Suprapubic skin (tissue), 3 donors: ENCODE data around the gene CLSTN3.

Experiments used
- POLR2A ChIP-seq, 2 donors: fragments of 450-650 bp; IDR thresholded peaks; one replicate each; pipeline ENCODE4 v1.6.1; 2017; ENCODE audit warnings: antibody characterized with exemption in 2 of 2, mild to moderate bottlenecking in 2 of 2, moderate library complexity in 2 of 2
- TF ChIP-seq, protein P1 (sequence below), 2 donors: fragments of 200-600 bp in 1 of 2; fragments of 450-650 bp in 1 of 2; sonication (generic) in 1 of 2; IDR thresholded peaks; one replicate each; pipeline ENCODE4 v1.5.1; 2016 to 2019; ENCODE audit warnings: antibody characterized with exemption in 2 of 2, mild to moderate bottlenecking in 1 of 2, moderate library complexity in 1 of 2

DNA sequence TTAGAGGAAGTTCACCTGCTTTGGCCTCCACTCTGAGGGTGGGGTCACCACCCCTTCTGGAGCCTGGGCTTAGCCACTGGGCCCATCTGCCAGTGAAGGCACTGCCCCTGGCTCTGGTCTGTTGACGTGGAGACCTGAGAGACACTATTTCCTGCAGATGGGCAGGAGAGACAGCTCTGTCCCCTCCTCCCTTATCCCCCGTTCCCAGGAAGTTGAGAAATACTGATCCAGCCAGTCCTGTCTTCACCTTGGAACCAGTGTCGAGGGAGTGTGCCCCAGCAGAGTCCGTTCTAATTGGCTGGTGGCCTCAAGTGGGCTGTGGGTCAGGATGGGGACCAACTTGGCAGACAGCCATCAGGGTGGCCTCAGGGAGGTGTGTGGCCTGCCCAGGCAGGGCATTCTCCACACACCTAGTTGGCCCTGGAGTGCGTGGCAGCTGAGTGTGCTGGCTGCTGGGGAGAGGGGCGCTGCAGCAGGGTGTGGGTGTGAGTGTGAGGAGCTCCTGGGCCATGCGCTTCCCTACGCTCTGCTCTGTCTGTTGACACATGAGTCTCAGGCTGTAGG, 25.4 kb downstream of the CLSTN3 start:
- TF ChIP-seq, protein P1, sequence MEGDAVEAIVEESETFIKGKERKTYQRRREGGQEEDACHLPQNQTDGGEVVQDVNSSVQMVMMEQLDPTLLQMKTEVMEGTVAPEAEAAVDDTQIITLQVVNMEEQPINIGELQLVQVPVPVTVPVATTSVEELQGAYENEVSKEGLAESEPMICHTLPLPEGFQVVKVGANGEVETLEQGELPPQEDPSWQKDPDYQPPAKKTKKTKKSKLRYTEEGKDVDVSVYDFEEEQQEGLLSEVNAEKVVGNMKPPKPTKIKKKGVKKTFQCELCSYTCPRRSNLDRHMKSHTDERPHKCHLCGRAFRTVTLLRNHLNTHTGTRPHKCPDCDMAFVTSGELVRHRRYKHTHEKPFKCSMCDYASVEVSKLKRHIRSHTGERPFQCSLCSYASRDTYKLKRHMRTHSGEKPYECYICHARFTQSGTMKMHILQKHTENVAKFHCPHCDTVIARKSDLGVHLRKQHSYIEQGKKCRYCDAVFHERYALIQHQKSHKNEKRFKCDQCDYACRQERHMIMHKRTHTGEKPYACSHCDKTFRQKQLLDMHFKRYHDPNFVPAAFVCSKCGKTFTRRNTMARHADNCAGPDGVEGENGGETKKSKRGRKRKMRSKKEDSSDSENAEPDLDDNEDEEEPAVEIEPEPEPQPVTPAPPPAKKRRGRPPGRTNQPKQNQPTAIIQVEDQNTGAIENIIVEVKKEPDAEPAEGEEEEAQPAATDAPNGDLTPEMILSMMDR (IDR thresholded peaks at IDR 0.05) = no peak
- no peak for TF ChIP-seq POLR2A (IDR thresholded peaks at IDR 0.05)
